B cell (primary cell): ENCODE data around the gene CILP2.

Experiments
- CTCF ChIP-seq: fragments of 200-600 bp; IDR thresholded peaks from one replicate; pipeline ENCODE4 v1.8.0; 2022; ENCODE audit warnings: antibody characterized with exemption, mild to moderate bottlenecking
- EZH2 ChIP-seq: IDR thresholded peaks from 2 replicates; pipeline ENCODE4 v1.6.1; 2012; ENCODE audit warnings: borderline replicate concordance, low read depth, mild to moderate bottlenecking, moderate library complexity, low read length; ENCODE audit not compliant: insufficient read depth, poor library complexity, severe bottlenecking

- TF ChIP-seq CTCF = no peak
- TF ChIP-seq EZH2 = no peak
Observed at GRCh38 chr19:19491321-19492025, 46.6 kb upstream of the CILP2 start.
